ENCODE measurements around the gene PKN2. TPM values are rescaled to one million over a fixed set of nuclear protein-coding genes. Genes with fewer than 3 reads are reported as not detected.
A peak's percentile ranks its signal among the peaks of the same experiment; 100 is the strongest.

Gene PKN2
- total and polyA plus RNA-seq, 9 of the 15 experiments (the other 6 are each of a cell fraction or from before 2014, with no cell fraction given), result 4.5 to 25.3 (median 19.2) TPM

DNA sequence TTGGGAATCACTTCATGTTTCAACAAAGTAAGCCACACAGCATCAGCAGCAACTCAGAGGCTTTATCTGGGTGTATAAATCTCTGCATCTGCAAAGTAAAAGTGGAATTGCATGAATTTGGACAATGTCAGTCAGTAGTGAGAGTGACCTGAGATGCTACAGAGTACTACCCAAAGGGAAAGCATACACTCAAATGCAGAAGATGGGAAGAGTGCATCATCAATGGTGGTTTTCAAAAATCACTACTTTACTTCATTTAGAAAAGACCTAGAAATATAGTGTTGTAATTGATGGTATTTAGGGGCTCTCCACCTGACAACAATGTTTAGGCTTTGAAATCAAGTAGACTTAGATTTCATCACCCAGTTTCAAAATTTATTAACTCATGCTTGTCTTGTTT lies 24.5 kb upstream of the PKN2 start:
- H3K4me2 ChIP-seq (ENCODE audit: insufficient read depth, low read length), result no peak overlapping the region
- FAIRE-seq, result peak; percentile 40
- H3K9ac ChIP-seq (ENCODE audit: insufficient read depth in 1 of 2, low read depth in 2 of 2, low read length in 2 of 2), result no peak overlapping the region
- no peaks in the 10 kb centered on the region for H4K20me1 ChIP-seq (replicated peaks; ENCODE audit: control insufficient read depth, insufficient read depth, low read length)
- CTCF ChIA-PET (ENCODE audit: low intra/inter-chr PET ratio), result no interaction called here
- H3K9me1 ChIP-seq (ENCODE audit: control insufficient read depth, insufficient read depth, low read length), result no peaks in the 10 kb centered on the region
- intact Hi-C loops (cut with micrococcal nuclease), result loop anchor here (2.0 kb wide), 1 partner anchor 25 kb away; the partner anchor contains the start of gene PKN2
- in situ Hi-C loops (cut with MboI), result no loop called here
- no peaks in the 10 kb centered on the region for H3K79me2 ChIP-seq (ENCODE audit: control insufficient read depth, insufficient read depth, low read length)
- POLR2A ChIA-PET, result no interaction called here
- DNase-seq (ENCODE audit: extremely low read depth in 1 of 4, low spot score in 3 of 4), result no peak
- no TSS peak for BruUV-seq (replicated peaks)
- no peaks in the 10 kb centered on the region for H3K9me3 ChIP-seq (replicated peaks; ENCODE audit: control insufficient read depth, insufficient read depth, low read depth, low read length)
- no peak for TF ChIP-seq ZFPM2 (CRISPR knock-in tag; IDR thresholded peaks at IDR 0.05)
- TF ChIP-seq, protein P1, sequence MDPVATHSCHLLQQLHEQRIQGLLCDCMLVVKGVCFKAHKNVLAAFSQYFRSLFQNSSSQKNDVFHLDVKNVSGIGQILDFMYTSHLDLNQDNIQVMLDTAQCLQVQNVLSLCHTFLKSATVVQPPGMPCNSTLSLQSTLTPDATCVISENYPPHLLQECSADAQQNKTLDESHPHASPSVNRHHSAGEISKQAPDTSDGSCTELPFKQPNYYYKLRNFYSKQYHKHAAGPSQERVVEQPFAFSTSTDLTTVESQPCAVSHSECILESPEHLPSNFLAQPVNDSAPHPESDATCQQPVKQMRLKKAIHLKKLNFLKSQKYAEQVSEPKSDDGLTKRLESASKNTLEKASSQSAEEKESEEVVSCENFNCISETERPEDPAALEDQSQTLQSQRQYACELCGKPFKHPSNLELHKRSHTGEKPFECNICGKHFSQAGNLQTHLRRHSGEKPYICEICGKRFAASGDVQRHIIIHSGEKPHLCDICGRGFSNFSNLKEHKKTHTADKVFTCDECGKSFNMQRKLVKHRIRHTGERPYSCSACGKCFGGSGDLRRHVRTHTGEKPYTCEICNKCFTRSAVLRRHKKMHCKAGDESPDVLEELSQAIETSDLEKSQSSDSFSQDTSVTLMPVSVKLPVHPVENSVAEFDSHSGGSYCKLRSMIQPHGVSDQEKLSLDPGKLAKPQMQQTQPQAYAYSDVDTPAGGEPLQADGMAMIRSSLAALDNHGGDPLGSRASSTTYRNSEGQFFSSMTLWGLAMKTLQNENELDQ (CRISPR knock-in tag; IDR thresholded peaks at IDR 0.05; ENCODE audit: borderline replicate concordance), result no peak
- TF ChIP-seq, protein P2, sequence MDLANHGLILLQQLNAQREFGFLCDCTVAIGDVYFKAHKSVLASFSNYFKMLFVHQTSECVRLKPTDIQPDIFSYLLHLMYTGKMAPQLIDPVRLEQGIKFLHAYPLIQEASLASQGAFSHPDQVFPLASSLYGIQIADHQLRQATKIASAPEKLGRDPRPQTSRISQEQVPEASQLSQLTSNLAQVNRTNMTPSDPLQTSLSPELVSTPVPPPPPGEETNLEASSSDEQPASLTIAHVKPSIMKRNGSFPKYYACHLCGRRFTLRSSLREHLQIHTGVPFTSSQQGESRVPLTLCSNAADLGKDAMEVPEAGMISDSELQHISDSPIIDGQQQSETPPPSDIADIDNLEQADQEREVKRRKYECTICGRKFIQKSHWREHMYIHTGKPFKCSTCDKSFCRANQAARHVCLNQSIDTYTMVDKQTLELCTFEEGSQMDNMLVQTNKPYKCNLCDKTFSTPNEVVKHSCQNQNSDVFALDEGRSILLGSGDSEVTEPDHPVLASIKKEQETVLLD (IDR thresholded peaks at IDR 0.05), result no peak
- TF ChIP-seq, protein P3, sequence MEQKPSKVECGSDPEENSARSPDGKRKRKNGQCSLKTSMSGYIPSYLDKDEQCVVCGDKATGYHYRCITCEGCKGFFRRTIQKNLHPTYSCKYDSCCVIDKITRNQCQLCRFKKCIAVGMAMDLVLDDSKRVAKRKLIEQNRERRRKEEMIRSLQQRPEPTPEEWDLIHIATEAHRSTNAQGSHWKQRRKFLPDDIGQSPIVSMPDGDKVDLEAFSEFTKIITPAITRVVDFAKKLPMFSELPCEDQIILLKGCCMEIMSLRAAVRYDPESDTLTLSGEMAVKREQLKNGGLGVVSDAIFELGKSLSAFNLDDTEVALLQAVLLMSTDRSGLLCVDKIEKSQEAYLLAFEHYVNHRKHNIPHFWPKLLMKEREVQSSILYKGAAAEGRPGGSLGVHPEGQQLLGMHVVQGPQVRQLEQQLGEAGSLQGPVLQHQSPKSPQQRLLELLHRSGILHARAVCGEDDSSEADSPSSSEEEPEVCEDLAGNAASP (IDR thresholded peaks at IDR 0.05), result no peak
- TF ChIP-seq, protein P4, sequence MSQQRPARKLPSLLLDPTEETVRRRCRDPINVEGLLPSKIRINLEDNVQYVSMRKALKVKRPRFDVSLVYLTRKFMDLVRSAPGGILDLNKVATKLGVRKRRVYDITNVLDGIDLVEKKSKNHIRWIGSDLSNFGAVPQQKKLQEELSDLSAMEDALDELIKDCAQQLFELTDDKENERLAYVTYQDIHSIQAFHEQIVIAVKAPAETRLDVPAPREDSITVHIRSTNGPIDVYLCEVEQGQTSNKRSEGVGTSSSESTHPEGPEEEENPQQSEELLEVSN (IDR thresholded peaks at IDR 0.05; ENCODE audit: borderline replicate concordance in 1 of 2, extremely low read depth in 1 of 2, insufficient read depth in 1 of 2, insufficient read length in 1 of 2, low read depth in 1 of 2, low read length in 1 of 2, poor library complexity in 1 of 2, severe bottlenecking in 1 of 2), result no peak
- TF ChIP-seq, protein P5, sequence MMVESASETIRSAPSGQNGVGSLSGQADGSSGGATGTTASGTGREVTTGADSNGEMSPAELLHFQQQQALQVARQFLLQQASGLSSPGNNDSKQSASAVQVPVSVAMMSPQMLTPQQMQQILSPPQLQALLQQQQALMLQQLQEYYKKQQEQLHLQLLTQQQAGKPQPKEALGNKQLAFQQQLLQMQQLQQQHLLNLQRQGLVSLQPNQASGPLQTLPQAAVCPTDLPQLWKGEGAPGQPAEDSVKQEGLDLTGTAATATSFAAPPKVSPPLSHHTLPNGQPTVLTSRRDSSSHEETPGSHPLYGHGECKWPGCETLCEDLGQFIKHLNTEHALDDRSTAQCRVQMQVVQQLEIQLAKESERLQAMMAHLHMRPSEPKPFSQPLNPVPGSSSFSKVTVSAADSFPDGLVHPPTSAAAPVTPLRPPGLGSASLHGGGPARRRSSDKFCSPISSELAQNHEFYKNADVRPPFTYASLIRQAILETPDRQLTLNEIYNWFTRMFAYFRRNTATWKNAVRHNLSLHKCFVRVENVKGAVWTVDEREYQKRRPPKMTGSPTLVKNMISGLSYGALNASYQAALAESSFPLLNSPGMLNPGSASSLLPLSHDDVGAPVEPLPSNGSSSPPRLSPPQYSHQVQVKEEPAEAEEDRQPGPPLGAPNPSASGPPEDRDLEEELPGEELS (CRISPR knock-in tag; IDR thresholded peaks at IDR 0.05; ENCODE audit: borderline replicate concordance), result no peak
- TF ChIP-seq ZFX (CRISPR knock-in tag; IDR thresholded peaks at IDR 0.05), result no peak
- no peak for TF ChIP-seq ZNF696 (CRISPR knock-in tag; conservative IDR thresholded peaks at IDR 0.05)
- no peak for TF ChIP-seq NFE2 (IDR thresholded peaks at IDR 0.05; ENCODE audit: low read depth)
- TF ChIP-seq CC2D1A (IDR thresholded peaks at IDR 0.05), result no peak
- no peak for TF ChIP-seq LEF1 (IDR thresholded peaks at IDR 0.05)
- no peak for TF ChIP-seq NFRKB (IDR thresholded peaks at IDR 0.05; ENCODE audit: low read depth)
- no peaks in the 10 kb centered on the region for H3K4me1 ChIP-seq (replicated peaks in 1 of 2; ENCODE audit: control insufficient read depth in 2 of 2, insufficient read depth in 2 of 2, low read length in 2 of 2)
- no peak overlapping the region for H2AFZ ChIP-seq (ENCODE audit: low read depth, low read length)
- H3K27me3 ChIP-seq (ENCODE audit: control insufficient read depth in 2 of 2, insufficient read depth in 2 of 2, low read length in 2 of 2), result no peaks in the 10 kb centered on the region
- no peak overlapping the region for H3K27ac ChIP-seq (ENCODE audit: extremely low read depth, low read depth, low read length)
- no peak overlapping the region for H3K4me3 ChIP-seq
- ATAC-seq, result no peak
- no peaks in the 10 kb centered on the region; the same call in 2 of the 3 replicates for H3K36me3 ChIP-seq (ENCODE audit: control insufficient read depth, insufficient read depth, low read length)

Measured in K562 (cell line).